PFSK-1 (cell line): ENCODE data around the gene PPP1R13L.

Experiments used
- FOXP2 ChIP-seq: optimal IDR thresholded peaks from 2 replicates; pipeline ENCODE3; 2011; ENCODE audit warnings: borderline replicate concordance, control low read depth, inconsistent platforms; ENCODE audit not compliant: insufficient read depth; ENCODE audit errors: extremely low read length, extremely low read depth
- POLR2AphosphoS5 ChIP-seq: IDR thresholded peaks from 2 replicates; pipeline ENCODE4 v1.6.1; 2012; ENCODE audit warnings: low read depth, mild to moderate bottlenecking, control low read depth, low read length, moderate library complexity
- REST ChIP-seq, 2 experiments: IDR thresholded peaks; 2 replicates each; pipeline versions ENCODE4 v1.6.1 to v1.8.0; 2011 to 2012; ENCODE audit warnings: low read depth in 2 of 2, low read length in 2 of 2, control low read depth in 1 of 2, inconsistent platforms in 1 of 2, mild to moderate bottlenecking in 1 of 2, moderate library complexity in 1 of 2; ENCODE audit not compliant: insufficient read depth in 1 of 2
- SIN3A ChIP-seq: IDR thresholded peaks from 2 replicates; pipeline ENCODE4 v1.6.1; 2012; ENCODE audit warnings: mild to moderate bottlenecking, low read length, moderate library complexity, borderline replicate concordance; ENCODE audit not compliant: insufficient read depth
- TAF1 ChIP-seq: IDR thresholded peaks from 2 replicates; pipeline ENCODE4 v1.6.1; 2012; ENCODE audit warnings: low read length, control low read depth, borderline replicate concordance; ENCODE audit not compliant: insufficient read depth

GRCh38 chr19:45401815-45402214 lies 3.1 kb downstream of the PPP1R13L start:
- TF ChIP-seq REST (IDR thresholded peaks at IDR 0.05; ENCODE audit: insufficient read depth in 1 of 2, low read depth in 2 of 2, low read length in 2 of 2) (no peak), POLR2AphosphoS5 (no peak), TAF1 (no peak), SIN3A (no peak), FOXP2 (no peak)
